Epithelial cell of prostate (primary cell): Measurements from ENCODE around the gene ADARB1.
A peak's percentile ranks its signal among the peaks of the same experiment; 100 is the strongest.

Source experiments
- DNase-seq: peaks from one replicate; pipeline ENCODE4 v3.0.0-alpha.2; 2011; ENCODE audit warnings: low read depth, low spot score
- H3K27ac ChIP-seq: fragments of 450-650 bp; 2 replicates; pipeline ENCODE4 v1.5.1; 2017; ENCODE audit warnings: mild to moderate bottlenecking

Gene ADARB1

GRCh38 chr21:45072738-45073300 is 1.6 kb upstream of the ADARB1 start:
- H3K27ac ChIP-seq, result no peak overlapping the region
- DNase-seq, result no peak

- peak overlapping the region; percentile 78 for H3K27ac ChIP-seq
- no peak for DNase-seq
Measured at GRCh38 chr21:45073301-45074047, 906 bp upstream of the ADARB1 start.

DNA sequence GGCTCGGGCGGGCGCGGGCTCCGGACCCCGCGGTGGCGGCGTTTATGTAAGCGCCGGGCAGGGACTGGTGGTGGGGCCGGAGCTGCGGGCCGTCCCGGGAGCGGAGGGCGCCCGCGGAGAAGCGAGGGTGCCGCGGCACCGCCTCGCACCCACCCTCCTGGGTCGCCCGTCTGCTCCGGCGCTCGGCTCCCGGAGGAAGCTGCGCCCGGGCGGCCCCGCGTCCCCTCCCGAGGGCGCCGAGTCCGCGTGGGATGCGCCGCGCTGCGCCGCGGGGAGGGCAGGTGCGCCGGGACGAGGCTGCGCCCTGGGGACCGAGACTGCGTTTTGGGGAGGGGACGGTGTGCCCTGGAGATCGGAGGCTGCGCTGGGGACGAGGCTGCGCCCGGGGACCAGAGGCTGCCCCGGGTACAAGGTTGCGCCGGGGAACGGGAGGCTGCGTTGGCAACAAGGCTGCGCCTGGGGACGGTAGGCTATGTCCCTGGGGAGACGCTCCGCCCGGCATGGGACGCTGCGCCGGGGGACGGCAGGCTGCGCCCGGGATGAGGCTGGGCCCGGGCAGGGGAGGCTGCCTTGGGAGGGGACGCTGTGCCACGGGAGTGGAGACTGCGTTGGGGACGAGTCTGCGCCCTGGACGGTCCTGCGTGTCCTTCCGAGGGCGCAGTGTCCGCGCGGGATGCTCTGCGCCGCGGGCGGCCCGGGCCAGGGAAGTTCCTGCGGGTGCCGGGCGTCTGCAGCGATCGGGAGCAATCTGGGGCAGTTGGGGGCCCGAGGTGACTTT is 627 bp downstream of the ADARB1 start:
- no peak for DNase-seq
- peak overlapping the region; percentile 78 for H3K27ac ChIP-seq

DNA sequence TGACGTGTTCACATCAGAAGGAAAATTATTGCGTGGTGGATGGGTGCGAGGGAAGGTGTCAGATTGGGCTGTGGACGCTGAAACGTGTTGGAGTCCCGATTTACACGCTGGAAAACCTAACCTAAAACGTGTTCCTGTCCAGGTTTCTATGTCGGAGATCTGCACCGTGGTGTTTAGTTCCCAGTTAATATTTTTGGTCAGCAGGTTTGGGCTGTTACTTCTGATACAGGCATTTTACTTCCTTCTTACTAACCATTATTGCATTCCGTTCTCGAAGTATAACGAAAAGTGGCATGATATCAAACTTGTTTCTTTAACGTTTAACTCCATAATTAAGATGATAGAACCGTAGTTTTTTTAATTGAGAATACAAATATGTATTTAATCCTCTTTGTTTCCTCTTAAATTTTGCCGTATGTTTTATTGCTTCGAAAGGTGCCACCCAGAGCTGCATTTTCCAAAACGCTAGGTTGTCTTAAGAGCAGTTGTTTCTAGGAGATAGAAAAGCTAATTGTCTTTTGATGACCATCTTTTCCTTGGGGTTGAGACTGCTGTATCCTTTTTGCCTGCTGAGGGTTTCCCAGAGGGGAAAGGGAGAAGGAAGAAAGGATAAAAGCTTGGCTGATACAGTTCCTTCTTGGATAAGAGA is 1.3 kb downstream of the ADARB1 start:
- no peak overlapping the region for H3K27ac ChIP-seq
- DNase-seq, result no peak

DNA sequence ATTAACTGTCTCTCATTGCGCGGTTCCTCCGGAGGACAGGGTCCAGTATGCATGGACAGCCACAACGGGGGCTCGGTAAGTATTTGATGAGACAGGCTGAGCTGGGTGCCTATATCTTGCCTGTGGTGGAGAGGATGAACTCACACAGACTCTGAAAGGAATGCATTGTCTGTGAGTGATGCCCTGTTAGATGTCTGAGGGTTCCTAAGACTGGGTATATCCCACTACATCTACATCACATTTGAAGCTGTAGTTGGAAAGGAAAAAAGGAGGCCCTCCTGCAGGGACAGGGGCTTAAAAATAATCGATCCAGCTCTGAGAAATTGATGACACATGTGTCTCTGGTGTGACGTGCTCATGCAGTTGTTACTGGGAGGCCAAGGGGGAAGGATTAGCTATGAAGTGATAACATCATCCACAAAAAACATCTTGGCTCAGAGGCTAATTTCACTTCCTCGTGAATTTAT is 1.9 kb downstream of the ADARB1 start:
- no peak for DNase-seq
- H3K27ac ChIP-seq, result no peak overlapping the region

GRCh38 chr21:45078371-45078770 is 4.0 kb downstream of the ADARB1 start:
- DNase-seq, result no peak

GRCh38 chr21:45078877-45079281 is 4.5 kb downstream of the ADARB1 start:
- DNase-seq, result no peak
- peak overlapping the region; percentile 23 for H3K27ac ChIP-seq

More at GRCh38 chr21:45078371-45078770, 4.0 kb downstream of the ADARB1 start:
- peak overlapping the region; percentile 23 for H3K27ac ChIP-seq

- peak overlapping the region; percentile 23 for H3K27ac ChIP-seq
Measured at GRCh38 chr21:45079351-45079750, 5.0 kb downstream of the ADARB1 start.

GRCh38 chr21:45080232-45080631 is 5.9 kb downstream of the ADARB1 start:
- DNase-seq, result no peak
- no peak overlapping the region for H3K27ac ChIP-seq

More at GRCh38 chr21:45079351-45079750, 5.0 kb downstream of the ADARB1 start:
- DNase-seq, result no peak

DNA sequence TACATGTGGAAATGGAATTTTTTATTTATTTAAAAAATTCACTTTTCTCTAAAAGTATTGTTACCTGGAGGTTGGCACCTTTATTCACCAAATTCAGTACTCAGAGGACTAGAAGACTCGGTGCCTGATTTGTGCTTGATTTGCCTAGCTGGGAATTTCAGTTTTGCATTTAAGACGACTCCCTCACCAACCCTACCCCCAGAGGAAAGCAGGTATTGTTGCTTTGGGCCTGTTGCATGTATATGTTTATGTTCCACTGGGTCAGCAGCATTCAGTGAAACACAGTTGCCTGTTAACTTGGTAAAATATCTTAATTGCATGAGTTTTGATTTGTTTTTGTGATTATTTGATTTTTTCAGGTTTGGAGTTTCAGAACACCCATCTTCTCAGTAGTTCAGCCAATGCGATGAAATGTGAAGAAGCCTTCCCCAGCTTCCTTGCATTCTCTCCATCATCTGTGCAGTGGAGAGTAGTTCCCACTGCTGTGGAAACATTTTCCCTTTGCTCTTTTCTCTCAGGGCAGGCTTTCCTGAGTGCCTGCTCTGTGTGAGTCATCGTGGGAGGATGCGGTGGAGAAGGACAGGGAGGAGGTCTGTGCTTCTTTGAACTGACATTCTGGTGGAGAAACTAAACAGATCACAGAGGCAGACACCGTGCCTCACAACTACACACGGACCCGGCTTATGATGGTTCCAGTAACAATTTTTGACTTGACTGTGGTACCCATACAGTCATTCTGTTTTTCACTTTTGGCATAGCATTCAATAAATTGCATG is 6.4 kb downstream of the ADARB1 start:
- no peak overlapping the region for H3K27ac ChIP-seq
- no peak for DNase-seq

- no peak overlapping the region for H3K27ac ChIP-seq
- no peak for DNase-seq
Measured at GRCh38 chr21:45081636-45082035, 7.3 kb downstream of the ADARB1 start.

DNA sequence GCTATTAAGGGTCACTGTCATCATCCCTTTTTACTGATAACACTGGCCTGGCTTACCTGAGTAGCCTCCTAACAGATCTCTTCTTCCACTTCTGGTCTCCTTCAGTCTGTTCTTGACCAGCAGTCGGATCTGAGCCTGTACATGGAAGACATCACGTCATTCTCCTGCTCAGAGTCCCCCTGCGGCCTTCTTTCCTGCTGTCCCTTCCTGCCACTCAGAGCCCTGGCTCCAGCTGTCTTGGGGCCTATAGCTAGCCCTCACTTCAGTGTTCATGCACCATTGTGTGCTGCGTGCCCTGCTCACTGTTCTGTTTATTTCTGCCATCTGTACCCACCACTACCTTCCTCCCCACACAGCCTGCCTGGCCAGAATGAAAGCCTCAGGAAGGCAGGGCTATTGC is 8.4 kb downstream of the ADARB1 start:
- H3K27ac ChIP-seq, result no peak overlapping the region
- DNase-seq, result no peak

DNA sequence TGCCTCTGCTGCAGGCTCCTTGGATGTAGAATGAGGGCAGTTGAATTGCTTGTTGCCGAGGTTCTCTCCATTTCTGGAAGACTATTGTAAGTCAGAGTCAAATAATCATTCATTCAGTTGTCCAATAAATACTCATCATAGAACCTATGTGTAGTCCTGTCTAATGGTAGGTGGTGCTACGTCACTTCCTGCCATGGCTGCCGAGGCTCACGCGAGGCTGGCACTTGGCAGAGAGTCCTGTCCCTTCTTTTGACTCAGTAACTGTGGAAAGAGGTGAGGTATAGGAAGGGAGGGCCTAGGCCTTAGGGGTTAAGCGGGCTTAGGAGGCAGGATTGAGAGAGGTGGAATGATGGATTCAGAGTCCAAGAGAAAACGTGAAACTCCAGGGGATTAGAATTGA is 9.7 kb downstream of the ADARB1 start:
- no peak overlapping the region for H3K27ac ChIP-seq
- no peak for DNase-seq

- no peak for DNase-seq
- H3K27ac ChIP-seq, result no peak overlapping the region
Measured at GRCh38 chr21:45084881-45085536, 10.6 kb downstream of the ADARB1 start.

- no peak for DNase-seq
- H3K27ac ChIP-seq, result no peak overlapping the region
Measured at GRCh38 chr21:45085700-45086099, 11.3 kb downstream of the ADARB1 start.

GRCh38 chr21:45086337-45086958 is 12.1 kb downstream of the ADARB1 start:
- H3K27ac ChIP-seq, result no peak overlapping the region
- no peak for DNase-seq

DNA sequence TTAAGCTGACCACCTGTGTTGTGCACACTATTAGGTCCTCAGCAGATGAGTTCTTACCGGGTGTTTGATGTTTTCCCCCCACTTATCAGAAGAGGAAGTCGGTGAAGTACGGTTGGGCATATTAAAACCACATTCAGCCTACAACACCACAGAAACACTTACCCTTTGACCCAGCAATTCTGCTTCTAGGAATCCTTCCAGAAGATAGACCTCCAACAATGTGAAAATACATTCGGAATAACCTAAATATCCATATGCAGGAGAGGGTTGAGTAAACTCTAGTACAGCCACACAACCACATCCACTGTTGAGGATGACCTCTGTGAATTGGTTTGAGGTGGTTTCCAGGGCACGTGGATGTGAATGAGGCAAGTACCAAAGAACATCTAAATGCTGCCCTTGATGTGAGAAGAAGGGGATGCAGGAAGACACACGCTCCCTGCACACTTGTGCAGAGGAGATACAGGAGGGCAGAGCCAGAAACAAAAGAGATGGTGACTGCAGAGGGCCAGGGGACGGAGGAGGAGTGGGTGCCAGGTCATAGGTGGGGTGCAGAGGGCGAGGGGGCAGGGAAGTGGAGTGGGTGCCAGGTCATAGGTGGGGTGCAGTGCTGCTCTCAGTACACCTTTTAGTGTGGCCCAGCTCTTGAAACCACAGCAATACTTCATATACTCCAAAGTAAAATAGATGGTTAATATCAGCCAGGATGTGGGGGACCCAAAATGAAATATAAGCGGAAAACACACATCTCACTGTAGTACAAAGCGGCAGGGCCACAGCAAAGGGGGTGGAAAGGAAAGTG is 12.8 kb downstream of the ADARB1 start:
- no peak overlapping the region for H3K27ac ChIP-seq
- no peak for DNase-seq

DNA sequence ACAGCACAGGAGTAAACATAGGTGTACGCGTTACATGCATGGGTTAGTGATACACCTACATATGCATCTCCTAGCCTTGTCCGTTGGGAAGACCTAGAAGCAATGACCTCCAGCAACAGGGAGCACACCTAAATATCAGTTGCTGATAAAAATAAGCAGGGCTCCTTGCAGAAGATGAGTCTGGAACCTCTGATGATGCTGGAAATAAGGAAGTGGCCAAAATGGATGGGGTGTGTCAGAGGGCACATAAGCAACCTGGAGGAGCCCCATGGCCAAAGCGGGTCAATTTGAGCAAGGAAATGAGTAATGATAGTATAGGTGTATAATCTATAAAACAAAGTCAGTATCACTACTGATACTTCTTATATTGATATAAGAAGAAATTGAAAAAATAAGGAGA is 13.7 kb downstream of the ADARB1 start:
- no peak overlapping the region for H3K27ac ChIP-seq
- no peak for DNase-seq
